OCI-LY1 (cell line): Measurements from ENCODE around the gene RFX8.
"Not testable (repeated sequence)": the region's sequence is repeated elsewhere in the genome, so short reads cannot be mapped to it uniquely, and the experiment has no call there.

ENCODE experiments used
- H2AFZ ChIP-seq: fragments of 200-600 bp; sonication (generic), shearing (Covaris generic); 2 replicates; pipeline ENCODE4 v1.6.0; 2014; ENCODE audit warnings: antibody characterized with exemption, mild to moderate bottlenecking, low read length
- H3F3A ChIP-seq: fragments of 200-600 bp; sonication (generic), shearing (Covaris generic); 2 replicates; pipeline ENCODE4 v1.6.0; 2014; ENCODE audit warnings: mild to moderate bottlenecking, antibody characterized with exemption, low read length, moderate library complexity; ENCODE audit not compliant: insufficient read depth
- H3K27ac ChIP-seq: fragments of 200-600 bp; sonication (generic); 2 replicates; pipeline ENCODE4 v1.5.1; 2014; ENCODE audit warnings: low read length, mixed run types, mild to moderate bottlenecking, low read depth; ENCODE audit not compliant: poor library complexity, severe bottlenecking
- H3K27me3 ChIP-seq: fragments of 200-600 bp; sonication (generic); 2 replicates; pipeline ENCODE4 v1.6.0; 2014; ENCODE audit warnings: antibody characterized with exemption, mild to moderate bottlenecking, low read length, moderate library complexity; ENCODE audit not compliant: insufficient read depth
- H3K36me3 ChIP-seq: fragments of 200-600 bp; sonication (generic); 2 replicates; pipeline ENCODE4 v1.6.1; 2014; ENCODE audit warnings: mild to moderate bottlenecking, antibody characterized with exemption, low read length, moderate library complexity, mixed read lengths; ENCODE audit not compliant: insufficient read depth
- H3K4me1 ChIP-seq: fragments of 200-600 bp; sonication (generic); 2 replicates; pipeline ENCODE4 v1.5.1; 2014; ENCODE audit warnings: mild to moderate bottlenecking, low read length, moderate library complexity; ENCODE audit not compliant: insufficient read depth, severe bottlenecking
- H3K4me2 ChIP-seq: fragments of 200-600 bp; sonication (generic), shearing (Covaris generic); 2 replicates; pipeline ENCODE4 v1.6.1; 2014; ENCODE audit warnings: low read length
- H3K4me3 ChIP-seq: fragments of 200-600 bp; sonication (generic); 2 replicates; pipeline ENCODE4 v1.5.1; 2014; ENCODE audit warnings: low read length, low read depth, mild to moderate bottlenecking, mixed read lengths; ENCODE audit not compliant: poor library complexity, severe bottlenecking
- H3K79me2 ChIP-seq: fragments of 200-600 bp; shearing (Covaris generic); 2 replicates; pipeline ENCODE4 v1.6.1; 2016; ENCODE audit warnings: mixed run types, low read length, mixed read lengths; ENCODE audit not compliant: insufficient read depth
- H3K9ac ChIP-seq: fragments of 200-600 bp; sonication (generic), shearing (Covaris generic); 2 replicates; pipeline ENCODE4 v1.6.1; 2014; ENCODE audit warnings: mild to moderate bottlenecking, low read length, mixed read lengths
- H3K9me2 ChIP-seq: fragments of 200-600 bp; sonication (generic), shearing (Covaris generic); 2 replicates; pipeline ENCODE4 v1.6.1; 2014; ENCODE audit warnings: low read depth, mild to moderate bottlenecking, low read length, mixed read lengths
- H3K9me3 ChIP-seq: fragments of 200-600 bp; shearing (Covaris generic); 2 replicates; pipeline ENCODE4 v1.6.1; 2014; ENCODE audit warnings: low read length, mixed read lengths
- H4K20me1 ChIP-seq: fragments of 200-600 bp; sonication (generic), shearing (Covaris generic); 2 replicates; pipeline ENCODE4 v1.6.0; 2016; ENCODE audit warnings: mild to moderate bottlenecking, low read length; ENCODE audit not compliant: insufficient read depth
- CTCF ChIP-seq: fragments of 200-600 bp; sonication (generic), shearing (Covaris generic); IDR thresholded peaks from 2 replicates; pipeline ENCODE4 v1.5.1; 2017; ENCODE audit warnings: mild to moderate bottlenecking, antibody characterized with exemption, low read length, moderate library complexity, mixed read lengths
- EZH2 ChIP-seq: fragments of 200-600 bp; sonication (generic), shearing (Covaris generic); IDR thresholded peaks from 2 replicates; pipeline ENCODE4 v1.8.0; 2017; ENCODE audit warnings: borderline replicate concordance, mixed run types, mild to moderate bottlenecking, antibody characterized with exemption, low read length, moderate library complexity, mixed read lengths

Gene RFX8

GRCh38 chr2:101463911-101464641 lies 10.8 kb downstream of the RFX8 start:
- no peaks in the 10 kb centered on the region for H3K27me3 ChIP-seq
- H3K27ac ChIP-seq = no peak overlapping the region
- no peaks in the 10 kb centered on the region for H3K9me2 ChIP-seq
- H3F3A ChIP-seq = no peaks in the 10 kb centered on the region
- H3K4me3 ChIP-seq = no peak overlapping the region
- TF ChIP-seq EZH2 (no peak), CTCF (no peak)
- no peaks in the 10 kb centered on the region for H3K4me1 ChIP-seq
- H3K9me3 ChIP-seq = no peaks in the 10 kb centered on the region
- H3K9ac ChIP-seq = no peak overlapping the region
- H3K36me3 ChIP-seq = no peaks in the 10 kb centered on the region
- no peaks in the 10 kb centered on the region for H4K20me1 ChIP-seq
- H3K79me2 ChIP-seq = no peaks in the 10 kb centered on the region
- no peak overlapping the region for H3K4me2 ChIP-seq
- no peak overlapping the region for H2AFZ ChIP-seq

- no peaks in the 10 kb centered on the region for H3K9me3 ChIP-seq
- TF ChIP-seq CTCF (no peak), EZH2 (no peak)
- H3K9ac ChIP-seq = no peak overlapping the region
- no peak overlapping the region for H3K4me3 ChIP-seq
- H3K4me2 ChIP-seq = no peak overlapping the region
- no peak overlapping the region for H3K27ac ChIP-seq
- no peaks in the 10 kb centered on the region for H3F3A ChIP-seq
- H4K20me1 ChIP-seq = no peaks in the 10 kb centered on the region
- no peaks in the 10 kb centered on the region for H3K9me2 ChIP-seq
- H3K79me2 ChIP-seq = no peaks in the 10 kb centered on the region
- no peak overlapping the region for H2AFZ ChIP-seq
- no peaks in the 10 kb centered on the region for H3K4me1 ChIP-seq
- no peaks in the 10 kb centered on the region for H3K27me3 ChIP-seq
- H3K36me3 ChIP-seq = no peaks in the 10 kb centered on the region
Measured at GRCh38 chr2:101463421-101463820, 11.5 kb downstream of the RFX8 start.

- H3K4me3 ChIP-seq = no peak overlapping the region
- H3K4me1 ChIP-seq = no peaks in the 10 kb centered on the region
- TF ChIP-seq CTCF = no peak
- no peak for TF ChIP-seq EZH2
- no peaks in the 10 kb centered on the region for H4K20me1 ChIP-seq
- no peaks in the 10 kb centered on the region for H3K27me3 ChIP-seq
- H3K9me2 ChIP-seq = no peaks in the 10 kb centered on the region
- no peaks in the 10 kb centered on the region for H3K9me3 ChIP-seq
- no peaks in the 10 kb centered on the region for H3K36me3 ChIP-seq
- H3F3A ChIP-seq = no peaks in the 10 kb centered on the region
- H2AFZ ChIP-seq = no peak overlapping the region
- no peak overlapping the region for H3K9ac ChIP-seq
- no peak overlapping the region for H3K4me2 ChIP-seq
- H3K79me2 ChIP-seq = no peaks in the 10 kb centered on the region
- H3K27ac ChIP-seq = no peak overlapping the region
Measured at GRCh38 chr2:101461381-101461780, 13.5 kb downstream of the RFX8 start.

- not testable (repeated sequence) for H3K27me3 ChIP-seq, H3K9me3 ChIP-seq, H3K27ac ChIP-seq, H3K4me1 ChIP-seq, H3K9me2 ChIP-seq, H3K4me2 ChIP-seq, H3K79me2 ChIP-seq, H4K20me1 ChIP-seq, H2AFZ ChIP-seq, H3F3A ChIP-seq, H3K36me3 ChIP-seq, H3K9ac ChIP-seq, H3K4me3 ChIP-seq
Measured at GRCh38 chr2:101454408-101454807, 20.5 kb downstream of the RFX8 start.
